GM18951 (cell line): ENCODE measurements around the gene RPUSD1.
"Not testable (repeated sequence)": the region's sequence is repeated elsewhere in the genome, so short reads cannot be mapped to it uniquely, and the experiment has no call there.

ENCODE experiments used
- POLR2A ChIP-seq: IDR thresholded peaks from 4 replicates; pipeline ENCODE4 v1.6.1; 2011; ENCODE audit warnings: mild to moderate bottlenecking; ENCODE audit not compliant: insufficient read length, insufficient read depth; ENCODE audit errors: extremely low read depth
- in situ Hi-C: fragments of 300-500 bp; cut with MboI; formaldehyde crosslinking; loops from one replicate; pipeline ENCODE4 v1.12.0; 2022; ENCODE audit warnings: low sequenced_read_pairs, mixed read lengths, inconsistent platforms; ENCODE audit not compliant: unreplicated experiment

The RPUSD1 gene

DNA sequence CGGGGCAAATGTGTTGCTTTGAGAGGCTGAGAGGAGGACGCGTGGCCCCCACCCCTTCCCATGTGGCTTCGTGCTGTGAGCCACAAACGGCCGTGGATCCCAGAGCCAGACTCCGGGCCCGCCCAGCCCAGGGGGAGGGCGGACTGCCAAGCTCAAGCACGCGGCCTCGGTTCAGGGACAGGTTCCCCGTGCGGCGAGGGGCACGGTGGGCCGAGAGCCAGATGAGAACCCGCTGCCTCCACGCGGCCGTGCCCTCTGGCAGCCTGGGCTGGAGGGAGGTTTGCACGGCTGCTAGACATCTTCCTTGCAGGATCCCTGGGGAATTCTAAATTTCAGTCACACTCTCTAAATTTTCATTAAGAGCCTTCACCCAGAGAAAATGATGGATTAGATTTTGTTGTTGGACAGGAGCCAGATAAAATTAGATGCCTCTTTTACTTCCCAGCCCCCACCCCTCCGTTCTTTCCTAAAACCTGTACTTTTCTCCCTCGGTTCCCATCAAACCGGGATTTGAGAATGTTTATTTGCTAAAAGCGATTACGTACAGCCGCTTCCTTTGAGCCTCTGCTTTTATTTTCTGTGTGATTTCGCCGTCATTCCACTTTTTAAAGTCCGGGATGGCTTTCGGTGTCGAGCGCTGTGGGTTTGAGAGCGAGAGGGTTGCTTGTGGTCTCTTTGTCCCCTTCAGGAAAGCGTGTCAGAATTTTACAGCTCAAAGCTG, 37.3 kb upstream of the RPUSD1 start:
- TF ChIP-seq POLR2A, result no peak
- in situ Hi-C loops, result loop anchor here (25.0 kb wide), 1 partner anchor 237 kb away; the partner anchor contains the start of gene SSTR5

- no peak for TF ChIP-seq POLR2A
- in situ Hi-C loops, result no loop called here
Observed at GRCh38 chr16:824601-825000, 36.4 kb upstream of the RPUSD1 start.

DNA sequence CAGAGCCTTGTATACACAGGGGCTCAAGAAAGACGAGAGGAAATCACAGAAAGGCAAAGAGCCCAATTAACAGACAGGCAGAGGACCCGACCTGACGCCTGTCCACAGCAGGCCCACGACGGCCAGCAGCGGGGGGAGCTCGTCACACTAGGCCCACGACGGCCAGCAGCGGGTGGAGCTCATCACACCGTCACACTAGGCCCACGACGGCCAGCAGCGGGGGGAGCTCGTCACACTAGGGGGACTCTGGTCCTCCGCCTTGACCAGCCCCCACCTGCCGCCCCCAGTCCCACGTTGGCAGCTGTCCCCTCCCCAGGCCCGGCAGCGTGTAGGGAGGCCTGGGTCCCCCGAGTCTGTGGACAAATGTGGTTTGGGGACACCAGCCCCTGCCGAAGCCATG, 36.0 kb upstream of the RPUSD1 start:
- in situ Hi-C loops, result no loop called here
- TF ChIP-seq POLR2A, result no peak

- in situ Hi-C loops, result no loop called here
- TF ChIP-seq POLR2A, result no peak
Observed at GRCh38 chr16:822909-823297, 34.7 kb upstream of the RPUSD1 start.

DNA sequence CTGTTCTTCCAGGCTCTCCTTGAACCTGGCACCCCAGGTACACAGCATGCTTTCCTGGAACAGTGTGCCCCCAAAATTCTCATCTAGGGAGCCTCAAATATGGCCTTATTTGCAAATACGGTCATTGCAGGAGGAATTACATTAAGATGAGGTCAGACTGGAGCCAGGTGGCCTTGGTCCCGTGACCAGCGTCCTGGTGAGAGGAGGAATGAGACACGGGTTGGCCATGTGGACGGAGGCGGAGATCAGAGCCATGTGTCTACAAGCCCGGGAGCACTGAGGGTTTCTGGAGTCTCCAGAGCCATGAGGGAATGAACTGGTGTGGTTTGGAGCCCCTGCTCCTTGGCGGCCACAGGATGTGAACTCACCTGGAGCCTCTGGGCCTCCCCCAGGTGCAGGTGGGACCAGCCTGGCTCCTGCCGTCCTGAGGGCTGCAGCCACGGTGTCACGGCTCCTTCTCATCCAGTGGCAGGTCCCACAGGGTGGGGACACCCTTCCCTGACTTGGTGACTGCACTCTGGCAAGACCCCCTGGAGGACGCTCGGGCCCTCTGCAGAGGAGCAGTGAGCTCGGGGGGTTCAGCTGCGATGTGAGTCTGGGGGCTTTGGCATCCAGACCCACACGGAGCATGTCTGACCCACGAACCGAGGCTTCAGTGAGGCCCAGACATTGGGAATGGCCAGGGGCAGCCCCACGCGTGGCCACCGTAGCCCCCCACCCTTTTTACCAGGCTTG, 34.2 kb upstream of the RPUSD1 start:
- no peak for TF ChIP-seq POLR2A
- in situ Hi-C loops, result no loop called here

DNA sequence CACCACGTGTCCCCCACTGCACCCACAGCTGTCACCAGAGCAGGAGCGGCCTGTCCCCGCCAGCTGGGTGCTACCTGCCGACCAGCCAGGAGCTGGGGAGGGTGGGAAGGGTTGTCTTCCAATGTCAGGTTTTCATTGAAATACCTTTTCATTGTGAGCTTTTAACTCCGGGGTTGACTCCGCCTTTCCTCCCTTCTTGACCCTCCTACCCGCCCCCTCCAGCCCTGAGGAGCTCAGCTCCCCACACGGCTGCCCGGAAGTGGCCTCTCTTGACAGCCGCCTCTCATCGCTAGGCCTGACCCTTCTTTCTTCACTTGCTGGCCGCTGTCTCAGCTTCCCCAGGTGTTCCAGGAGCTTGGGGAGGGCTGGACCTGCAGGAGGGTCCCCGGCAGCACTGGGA, 33.6 kb upstream of the RPUSD1 start:
- no peak for TF ChIP-seq POLR2A
- in situ Hi-C loops, result no loop called here

DNA sequence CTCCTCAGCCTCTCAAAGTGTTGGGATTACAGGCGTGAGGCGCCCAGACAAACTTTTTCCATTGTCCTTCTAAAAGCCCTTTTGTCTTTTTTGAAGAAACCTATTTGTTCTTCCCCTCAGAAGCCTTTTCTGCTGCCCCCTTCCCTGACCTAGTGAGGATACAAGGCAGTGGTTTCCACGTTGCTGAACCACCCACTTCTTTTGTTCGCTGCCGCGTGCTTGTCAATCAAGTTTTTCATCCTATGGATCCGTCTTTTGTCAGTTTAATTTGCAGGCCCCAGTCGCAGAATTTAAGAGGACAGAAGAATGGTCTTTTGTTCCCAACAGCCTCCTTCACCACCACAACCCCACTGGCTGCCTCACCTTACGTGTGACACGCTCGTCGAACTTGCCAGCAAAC, 32.6 kb upstream of the RPUSD1 start:
- in situ Hi-C loops, result no loop called here
- TF ChIP-seq POLR2A, result no peak

DNA sequence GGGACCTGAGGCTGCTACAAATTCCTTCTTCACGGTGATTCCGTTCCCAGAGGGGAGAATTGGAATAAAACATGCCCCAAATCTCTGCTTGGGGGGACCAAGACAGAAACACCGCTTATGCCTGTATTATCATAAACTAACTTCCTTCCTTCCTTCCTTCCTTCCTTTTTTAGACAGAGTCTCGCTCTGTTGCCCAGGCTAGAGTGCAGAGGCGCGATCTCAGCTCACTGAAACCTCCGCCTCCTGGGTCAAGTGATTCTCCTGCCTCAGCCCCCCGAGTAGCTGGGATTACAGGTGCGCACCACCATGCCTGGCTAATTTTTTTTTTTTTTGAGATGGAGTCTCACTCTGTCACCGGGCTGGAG, 31.8 kb upstream of the RPUSD1 start:
- in situ Hi-C loops, result not testable (repeated sequence)

DNA sequence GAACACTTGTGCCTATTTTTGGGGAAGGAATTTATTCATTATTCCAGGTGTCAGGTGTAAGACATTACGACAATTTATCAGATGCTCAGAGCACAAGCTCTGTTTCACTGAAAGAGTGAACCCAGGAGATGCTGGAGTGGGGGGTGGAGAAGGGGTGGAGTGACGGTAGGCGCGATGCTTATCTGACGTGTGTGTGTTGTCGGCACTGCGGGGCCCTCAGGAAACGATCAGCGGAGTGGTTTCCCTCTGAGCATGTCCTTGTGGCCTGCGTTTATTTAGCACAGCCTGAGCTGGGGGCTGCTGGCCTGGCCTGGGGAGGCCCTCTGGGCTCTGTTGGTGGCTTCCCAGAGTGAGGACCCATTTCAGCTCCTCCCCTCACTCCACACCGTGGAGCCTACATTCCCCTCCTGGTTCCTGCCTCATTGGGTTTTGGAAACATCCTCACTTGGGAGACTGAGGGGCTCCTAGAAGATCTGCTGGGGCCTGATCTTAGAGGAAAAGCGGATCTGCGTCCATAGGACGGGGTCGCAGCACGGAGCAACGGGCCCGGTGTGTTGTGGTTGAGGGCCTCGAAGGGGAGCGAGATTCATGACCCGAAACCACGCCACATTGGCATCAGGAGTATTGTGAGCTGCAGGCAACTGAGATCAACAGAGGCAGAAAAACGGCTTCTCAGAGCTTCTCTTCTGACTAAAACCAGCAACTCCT, 31.3 kb upstream of the RPUSD1 start:
- in situ Hi-C loops, result no loop called here
- TF ChIP-seq POLR2A, result no peak

DNA sequence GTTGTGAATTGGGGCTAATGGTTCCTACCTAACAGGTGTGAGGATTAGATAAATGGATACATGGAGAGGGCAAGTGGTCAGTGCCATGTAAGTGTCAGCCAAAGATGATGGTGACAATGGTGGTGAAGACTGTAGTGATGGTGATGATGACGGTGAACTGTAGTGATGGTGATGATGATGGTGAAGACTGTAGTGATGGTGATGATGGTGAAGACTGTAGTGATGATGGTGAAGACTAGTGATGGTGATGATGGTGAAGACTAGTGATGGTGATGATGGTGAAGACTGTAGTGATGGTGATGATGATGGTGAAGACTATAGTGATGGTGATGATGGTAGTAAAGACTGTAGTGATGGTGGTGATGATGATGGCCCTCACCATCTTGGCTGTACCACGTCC, 30.4 kb upstream of the RPUSD1 start:
- in situ Hi-C loops, result no loop called here

DNA sequence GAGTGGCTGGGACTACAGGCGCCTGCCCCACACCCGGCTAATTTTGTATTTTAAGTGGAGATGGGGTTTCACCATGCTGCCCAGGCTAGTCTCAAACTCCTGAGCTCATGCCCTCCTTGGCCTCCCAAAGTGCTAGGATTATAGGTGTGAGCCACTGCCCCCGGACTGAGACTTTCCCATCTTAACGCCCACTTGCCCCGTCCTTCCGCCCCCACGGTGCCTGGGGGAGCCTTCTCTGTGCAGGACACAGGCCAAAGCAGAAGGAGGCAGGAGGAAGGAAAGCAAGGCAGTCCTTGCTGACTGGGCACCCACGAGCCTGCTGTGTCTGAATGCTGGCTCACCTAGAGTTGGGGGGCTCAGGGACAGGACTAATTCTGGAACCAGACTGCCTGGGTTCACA, 30.0 kb upstream of the RPUSD1 start:
- no peak for TF ChIP-seq POLR2A
- in situ Hi-C loops, result no loop called here

More for the DNA sequence above, 30.4 kb upstream of the RPUSD1 start:
- TF ChIP-seq POLR2A, result no peak

GRCh38 chr16:817001-817906, 29.1 kb upstream of the RPUSD1 start:
- in situ Hi-C loops, result no loop called here
- TF ChIP-seq POLR2A, result no peak

DNA sequence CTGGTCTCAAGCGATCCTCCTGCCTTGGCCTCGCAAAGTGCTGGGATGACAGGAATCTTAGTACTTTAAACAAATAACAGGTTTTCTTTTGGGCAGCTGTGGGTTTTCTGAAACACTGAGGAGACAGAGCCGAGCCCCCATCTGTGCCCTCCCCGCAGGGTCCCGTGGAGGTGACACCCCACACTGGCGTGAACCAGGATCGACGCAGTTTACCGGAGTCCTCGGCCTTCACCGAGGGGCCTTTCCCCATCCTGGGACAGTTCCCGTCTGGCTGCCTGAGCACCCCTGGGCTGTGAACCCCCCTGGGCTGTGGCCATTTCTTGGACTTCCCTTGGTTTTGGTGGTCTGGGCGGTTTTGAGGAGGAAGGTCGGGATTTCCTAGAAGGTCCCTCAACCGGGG, 27.7 kb upstream of the RPUSD1 start:
- in situ Hi-C loops, result no loop called here
- no peak for TF ChIP-seq POLR2A
